Stomach (tissue), 4 donors: ENCODE data around the gene ADAD2.

Experiments used
- EP300 ChIP-seq: sonication (generic); formaldehyde crosslinking; IDR thresholded peaks from one replicate; pipeline ENCODE4 v1.6.1; 2017; ENCODE audit warnings: antibody characterized with exemption
- POLR2A ChIP-seq, 4 donors: fragments of 450-650 bp; IDR thresholded peaks; one replicate each; pipeline ENCODE4 v1.6.1; 2016; ENCODE audit warnings: antibody characterized with exemption in 4 of 4, control low read depth in 2 of 4, mild to moderate bottlenecking in 1 of 4, moderate library complexity in 1 of 4
- TF ChIP-seq, protein P1 (sequence below), 7 experiments: fragments of 450-650 bp in 4 of 7; fragments of 200-600 bp in 3 of 7; sonication (generic) in 3 of 7; IDR thresholded peaks; one replicate each; pipeline ENCODE4 v1.5.1; 2016 to 2019; ENCODE audit warnings: antibody characterized with exemption in 7 of 7, control low read depth in 2 of 7, mild to moderate bottlenecking in 1 of 7

DNA sequence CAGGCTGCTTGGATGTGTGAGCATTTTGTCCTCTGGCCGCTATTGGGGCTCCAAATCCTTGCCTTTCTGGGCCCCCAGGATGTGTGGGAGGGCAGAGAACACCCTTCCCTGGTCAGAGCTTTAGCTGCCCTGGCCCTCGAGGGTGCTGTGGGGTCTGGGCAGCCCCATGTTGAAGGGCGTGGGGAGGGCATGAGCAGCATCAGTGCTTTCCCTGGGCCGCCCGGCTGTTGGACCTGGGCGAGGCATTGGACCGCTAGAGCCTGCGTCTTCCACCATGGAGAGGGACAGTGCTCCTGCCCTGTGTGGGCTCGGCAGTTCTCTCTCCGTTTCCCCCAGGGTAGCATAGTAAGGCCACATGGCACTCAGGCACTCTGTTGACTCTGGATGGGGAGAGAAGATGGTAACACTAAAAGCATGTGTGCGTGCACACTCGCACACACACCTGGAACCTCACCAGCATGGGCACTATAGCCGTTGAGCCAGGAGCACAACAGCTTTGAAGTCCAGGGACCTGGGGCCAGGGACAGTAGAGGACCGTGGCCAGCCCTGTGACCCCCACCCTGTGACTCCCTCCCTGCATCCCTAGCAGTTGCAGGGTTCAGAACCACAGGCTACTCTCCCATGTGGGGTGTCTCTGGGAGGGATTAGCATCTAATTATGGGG lies 6.6 kb downstream of the ADAD2 start:
- TF ChIP-seq, protein P1, sequence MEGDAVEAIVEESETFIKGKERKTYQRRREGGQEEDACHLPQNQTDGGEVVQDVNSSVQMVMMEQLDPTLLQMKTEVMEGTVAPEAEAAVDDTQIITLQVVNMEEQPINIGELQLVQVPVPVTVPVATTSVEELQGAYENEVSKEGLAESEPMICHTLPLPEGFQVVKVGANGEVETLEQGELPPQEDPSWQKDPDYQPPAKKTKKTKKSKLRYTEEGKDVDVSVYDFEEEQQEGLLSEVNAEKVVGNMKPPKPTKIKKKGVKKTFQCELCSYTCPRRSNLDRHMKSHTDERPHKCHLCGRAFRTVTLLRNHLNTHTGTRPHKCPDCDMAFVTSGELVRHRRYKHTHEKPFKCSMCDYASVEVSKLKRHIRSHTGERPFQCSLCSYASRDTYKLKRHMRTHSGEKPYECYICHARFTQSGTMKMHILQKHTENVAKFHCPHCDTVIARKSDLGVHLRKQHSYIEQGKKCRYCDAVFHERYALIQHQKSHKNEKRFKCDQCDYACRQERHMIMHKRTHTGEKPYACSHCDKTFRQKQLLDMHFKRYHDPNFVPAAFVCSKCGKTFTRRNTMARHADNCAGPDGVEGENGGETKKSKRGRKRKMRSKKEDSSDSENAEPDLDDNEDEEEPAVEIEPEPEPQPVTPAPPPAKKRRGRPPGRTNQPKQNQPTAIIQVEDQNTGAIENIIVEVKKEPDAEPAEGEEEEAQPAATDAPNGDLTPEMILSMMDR (IDR thresholded peaks at IDR 0.05), result no peak
- TF ChIP-seq EP300 (no peak), POLR2A (IDR thresholded peaks at IDR 0.05) (no peak)
